Measurements from ENCODE around the gene NOL4L. TPM values are rescaled to one million over a fixed set of nuclear protein-coding genes. Genes with fewer than 3 reads are reported as not detected.
A peak's percentile ranks its signal among the peaks of the same experiment; 100 is the strongest.

Gene NOL4L
- total RNA-seq, 1 experiment from 2014 or later = 23.8 TPM

GRCh38 chr20:32577023-32577422 is 8.1 kb downstream of the NOL4L start:
- no peak for DNase-seq (ENCODE audit: low read depth)

- no peak for DNase-seq (ENCODE audit: low read depth)
Observed at GRCh38 chr20:32576560-32576959, 8.6 kb downstream of the NOL4L start.

DNA sequence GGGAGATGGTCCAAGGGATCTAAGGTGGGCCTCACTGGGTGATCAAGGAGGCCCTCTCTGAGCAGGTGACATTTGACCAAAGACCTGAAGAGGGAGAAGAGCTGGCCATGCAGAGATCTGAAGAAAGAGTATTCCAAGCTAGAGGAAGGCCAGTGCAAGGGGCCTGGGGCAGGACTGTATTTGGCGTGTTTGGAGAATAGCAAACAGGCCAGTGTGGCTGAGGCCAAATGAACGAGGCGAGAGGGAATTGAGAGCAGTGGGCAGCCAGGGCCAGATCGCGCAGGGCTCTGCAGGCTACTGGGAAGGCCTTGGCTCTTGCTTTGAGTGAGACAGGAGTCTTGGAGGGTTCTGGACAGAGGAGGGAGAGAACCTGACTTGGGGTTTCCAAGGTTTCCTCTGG is 9.3 kb downstream of the NOL4L start:
- DNase-seq (ENCODE audit: low read depth) = no peak

- no peak for DNase-seq (ENCODE audit: low read depth)
Observed at GRCh38 chr20:32575227-32575581, 9.9 kb downstream of the NOL4L start.

DNA sequence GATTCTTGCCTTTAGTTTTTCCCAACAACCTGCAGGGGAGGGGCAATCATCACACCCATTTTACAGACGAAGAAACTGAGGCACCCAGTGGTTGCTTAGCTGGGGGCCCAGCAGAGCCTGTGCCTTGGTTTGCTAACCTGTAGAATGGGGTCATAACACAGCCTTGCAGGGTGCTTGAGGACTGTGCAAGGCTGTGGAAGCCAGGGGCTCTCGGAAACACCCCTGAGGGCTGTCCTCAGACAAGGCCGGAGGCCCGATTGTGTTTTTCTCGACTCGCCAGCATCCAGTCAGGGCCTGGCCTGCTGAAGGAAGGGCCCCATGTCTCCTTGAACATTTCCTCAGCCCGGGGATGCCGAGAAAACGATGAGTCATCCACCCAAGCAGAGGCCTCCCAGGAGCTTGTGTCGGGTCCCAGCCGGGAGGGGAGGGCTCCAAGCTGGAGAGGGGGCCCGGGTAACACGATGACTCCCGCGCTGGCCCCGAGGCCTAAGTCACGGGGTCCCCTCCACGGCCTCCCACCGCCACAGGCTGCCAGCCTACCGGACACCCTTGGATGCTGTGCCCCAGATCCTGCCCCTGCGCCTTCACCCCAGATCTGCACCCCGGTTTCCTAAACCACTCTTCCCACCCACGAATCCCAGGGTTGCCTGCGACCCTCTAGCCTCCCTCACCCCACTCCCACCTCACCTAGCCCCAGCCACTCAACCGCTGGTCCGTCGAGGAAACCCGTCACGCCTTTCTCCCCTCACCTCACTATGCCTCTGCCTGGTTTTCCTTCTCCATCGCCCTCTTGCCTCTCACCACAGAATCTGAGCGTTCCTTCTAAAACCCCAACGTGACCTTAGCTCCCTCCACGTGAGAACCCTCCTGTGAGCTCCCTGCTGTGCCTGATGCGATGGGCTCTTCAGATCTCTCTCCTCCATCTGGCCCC is 10.6 kb downstream of the NOL4L start:
- DNase-seq (ENCODE audit: low read depth) = peak; percentile 82

DNA sequence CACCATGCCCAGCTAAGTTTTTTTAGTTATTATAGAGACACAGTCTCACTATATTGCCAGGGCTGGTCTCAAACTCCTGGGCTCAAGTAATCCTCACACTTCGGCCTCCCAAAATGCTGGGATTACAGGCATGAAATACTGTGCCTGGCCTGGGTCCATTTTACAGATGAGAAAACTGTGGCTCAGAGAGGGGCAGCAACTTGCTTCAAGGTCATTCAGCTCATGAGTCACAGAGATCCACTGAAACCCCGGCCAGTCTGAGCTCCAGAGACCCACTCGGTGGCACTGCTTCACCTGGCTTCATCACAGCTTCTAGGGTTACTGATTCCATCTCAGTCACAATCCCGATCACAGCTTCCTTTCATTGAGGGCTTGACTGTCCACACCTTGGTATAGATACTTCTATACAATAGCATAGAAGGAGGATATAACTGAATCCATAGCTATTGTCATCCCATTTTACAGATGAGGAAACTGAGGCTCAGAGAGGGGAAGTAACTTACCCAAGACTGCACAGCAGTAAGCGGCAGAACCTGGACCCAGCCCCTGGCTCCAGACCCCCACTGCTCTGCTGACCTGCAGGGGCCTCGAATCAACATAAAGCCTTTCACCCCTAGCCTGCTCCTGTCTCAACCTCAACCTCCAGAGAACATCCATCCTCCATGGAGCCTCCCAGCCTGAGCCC is 11.8 kb downstream of the NOL4L start:
- no peak for DNase-seq (ENCODE audit: low read depth)

DNA sequence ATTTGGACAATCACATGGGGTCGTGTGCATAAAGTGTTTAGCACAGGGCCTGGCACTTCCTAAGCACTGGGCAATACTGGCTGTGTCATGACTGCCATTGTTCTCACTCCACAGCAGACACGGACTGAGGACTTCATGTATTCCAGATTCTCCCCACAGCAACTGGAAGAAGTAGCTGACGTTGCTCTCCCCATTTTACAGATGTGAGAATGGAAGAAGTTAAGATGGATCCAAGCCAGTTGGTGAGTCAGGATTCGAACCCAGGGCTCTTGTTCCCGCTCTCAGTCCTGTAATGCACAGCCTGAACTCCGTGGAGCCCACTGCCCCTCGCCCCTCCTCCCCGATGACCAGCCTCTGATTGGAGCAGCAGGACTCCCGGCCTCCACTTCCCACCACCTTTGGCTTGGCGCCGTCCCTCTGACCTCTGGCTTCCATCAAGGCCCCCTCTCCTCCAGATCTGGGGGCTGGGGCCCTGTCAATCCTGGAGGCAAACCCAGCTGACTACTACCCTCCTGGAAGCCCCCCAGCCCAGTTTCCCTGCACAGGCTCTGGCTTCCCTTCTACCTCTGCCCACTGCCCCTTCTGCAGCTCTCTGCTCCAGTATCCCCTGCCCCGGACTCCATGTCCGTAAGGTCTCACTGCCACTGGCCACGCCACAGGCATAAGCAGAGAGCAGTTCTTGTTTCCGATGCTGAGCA is 12.7 kb downstream of the NOL4L start:
- DNase-seq (ENCODE audit: low read depth) = no peak

DNA sequence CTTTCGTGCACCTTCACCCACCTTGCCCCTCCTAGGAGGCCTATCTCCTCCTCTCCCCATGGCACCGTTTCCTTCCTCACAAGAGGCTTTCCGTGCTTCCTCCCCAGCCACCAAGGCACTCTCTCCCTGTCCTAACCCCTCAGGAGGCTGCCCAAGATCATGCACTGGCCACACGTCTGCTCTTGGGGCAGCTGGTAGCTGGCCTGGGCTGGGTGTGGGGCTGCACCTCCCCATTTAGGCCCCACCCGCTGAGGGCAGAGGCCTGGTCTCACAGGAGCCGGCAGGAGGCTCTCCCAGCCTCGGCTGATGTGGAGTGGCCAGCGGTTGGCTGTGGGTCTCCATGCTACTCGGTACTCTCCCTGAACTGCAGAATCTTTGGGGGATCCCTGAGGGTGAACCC is 13.6 kb downstream of the NOL4L start:
- no peak for DNase-seq (ENCODE audit: low read depth)

- no peak for DNase-seq (ENCODE audit: low read depth)
Observed at GRCh38 chr20:32570401-32571190, 14.5 kb downstream of the NOL4L start.

GRCh38 chr20:32569380-32570305 is 15.5 kb downstream of the NOL4L start:
- no peak for DNase-seq (ENCODE audit: low read depth)

DNA sequence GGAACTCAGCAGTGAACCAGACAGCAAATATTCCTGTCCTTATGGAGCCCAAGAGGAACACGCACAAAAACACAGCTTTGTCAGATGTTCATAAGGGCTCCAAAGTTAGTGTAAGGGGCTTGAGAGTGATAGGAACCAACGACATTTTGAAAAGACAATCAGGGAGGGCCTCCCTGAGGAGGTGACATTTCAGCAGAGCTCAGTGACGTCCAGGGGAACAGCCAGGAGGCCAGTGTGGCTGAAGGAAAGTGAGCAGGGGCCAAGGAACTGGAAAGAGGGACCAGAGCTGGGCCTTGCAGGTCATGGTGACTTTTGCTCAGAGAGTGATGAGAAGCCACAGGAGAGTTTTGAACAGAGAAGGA is 16.1 kb downstream of the NOL4L start:
- no peak for DNase-seq (ENCODE audit: low read depth)

DNA sequence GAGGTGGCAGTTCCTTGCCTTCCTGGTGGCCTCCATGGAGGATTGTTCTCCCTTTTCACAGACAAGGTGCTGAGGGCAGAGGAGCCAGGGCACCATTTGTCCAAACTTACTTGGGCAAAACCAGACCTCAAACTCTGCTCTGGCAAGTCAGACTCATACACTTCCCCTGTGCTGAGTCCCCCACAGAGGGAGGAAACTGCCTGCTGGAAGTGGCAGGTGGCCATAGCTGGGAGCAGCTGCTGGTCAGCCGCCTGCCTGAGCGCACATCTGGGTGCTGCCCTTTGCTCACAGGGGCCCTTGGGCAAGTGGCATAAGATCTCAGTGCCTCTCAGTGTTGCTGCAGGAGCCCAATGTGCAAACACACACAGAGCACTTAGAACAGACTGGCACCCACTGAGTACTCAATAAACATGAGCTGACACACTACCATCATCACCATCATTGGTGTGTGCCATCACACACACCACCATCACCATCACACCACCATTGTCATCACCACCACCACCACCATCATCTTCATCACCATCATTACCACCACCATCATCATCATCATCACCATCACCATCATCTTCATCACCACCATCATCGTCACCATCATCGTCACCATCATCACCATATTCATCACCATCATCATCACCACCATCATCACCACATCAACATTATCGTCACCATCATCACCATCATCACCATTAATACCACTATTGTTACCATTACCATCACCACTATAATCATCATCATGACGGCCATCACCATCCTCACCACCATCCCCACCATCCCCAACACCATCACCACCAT is 17.6 kb downstream of the NOL4L start:
- no peak for DNase-seq (ENCODE audit: low read depth)

DNA sequence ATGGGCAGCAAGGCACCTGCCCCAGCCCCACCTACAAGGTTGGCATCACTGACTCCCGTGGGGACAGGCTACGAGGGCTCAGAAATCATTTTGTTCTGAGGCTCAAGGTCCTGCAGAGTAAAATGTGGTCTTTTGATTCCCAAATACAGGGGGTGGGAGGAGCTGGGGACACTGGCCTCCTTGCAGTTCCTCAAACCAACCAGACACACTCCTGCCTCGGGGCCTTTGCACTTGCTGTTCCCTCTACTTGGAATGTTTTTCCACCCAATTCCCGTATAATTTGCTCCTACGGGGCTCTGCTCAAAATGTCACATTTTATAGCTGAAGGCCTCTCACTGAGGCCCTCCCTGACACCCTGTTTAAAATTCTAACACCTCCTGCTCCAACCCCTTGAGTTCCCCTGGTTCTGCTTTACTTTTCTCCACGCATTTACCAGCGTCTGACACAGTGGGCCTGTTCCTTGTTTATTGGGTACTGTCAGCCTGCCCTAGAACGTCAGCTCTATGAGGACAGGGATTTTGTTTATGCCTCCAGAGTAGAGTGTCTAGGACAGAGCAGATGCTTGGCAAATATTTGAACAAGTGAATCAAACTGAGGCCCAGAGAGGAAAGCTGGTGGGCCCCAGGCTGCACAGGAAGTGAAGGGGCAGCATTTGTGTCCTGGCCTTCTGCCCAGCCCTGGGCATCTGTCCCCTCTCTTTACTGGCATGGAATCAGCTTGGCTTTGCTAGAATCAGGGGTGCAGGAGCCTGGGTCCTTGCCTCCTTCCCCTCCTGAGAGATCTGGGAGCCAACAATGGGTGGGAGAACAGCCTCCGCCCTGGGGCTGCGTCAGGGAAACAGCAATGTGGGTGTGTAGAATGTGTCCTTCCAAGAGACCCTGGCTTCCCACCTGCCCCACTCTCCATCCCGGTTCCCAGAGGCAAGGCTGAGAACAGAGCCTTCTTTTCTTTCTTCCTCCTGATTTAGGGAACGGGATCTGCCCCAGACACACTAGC is 18.5 kb downstream of the NOL4L start:
- no peak for DNase-seq (ENCODE audit: low read depth)

DNA sequence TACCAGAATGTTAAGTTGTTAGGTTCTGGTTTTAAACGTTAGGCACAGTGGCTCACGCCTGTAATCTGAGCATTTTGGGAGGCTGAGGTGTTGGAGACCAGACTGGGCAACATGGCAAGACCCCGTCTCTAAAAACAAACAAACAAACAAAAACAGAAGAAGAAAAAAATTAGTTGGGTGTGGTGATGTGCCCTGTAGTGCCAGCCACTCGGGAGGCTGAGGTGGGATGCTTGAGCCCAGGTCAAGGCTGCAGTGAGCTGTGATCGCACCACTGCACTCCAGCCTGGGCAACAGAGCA is 19.4 kb downstream of the NOL4L start:
- no peak for DNase-seq (ENCODE audit: low read depth)

GRCh38 chr20:32564921-32565734 is 20.0 kb downstream of the NOL4L start:
- no peak for DNase-seq (ENCODE audit: low read depth)

DNA sequence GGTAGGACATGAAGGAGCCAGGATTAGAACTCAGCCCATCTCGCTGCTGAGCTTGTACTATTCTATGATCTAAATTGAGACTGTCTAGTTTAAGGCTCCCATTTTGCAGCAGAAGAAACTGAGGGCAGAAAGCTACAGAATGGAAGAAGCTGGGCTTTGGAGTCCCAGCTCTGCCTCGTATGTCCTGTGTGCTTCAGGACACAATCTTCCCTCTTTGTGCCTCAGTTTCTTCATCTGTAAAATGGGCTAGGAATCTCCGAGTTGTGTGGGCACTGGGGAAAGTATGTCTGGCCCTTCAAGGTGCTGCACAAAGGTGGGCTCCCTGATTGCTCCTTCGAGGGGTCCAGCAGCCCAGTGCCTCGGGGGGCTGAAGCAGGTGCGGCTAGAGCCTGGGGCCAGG is 20.7 kb downstream of the NOL4L start:
- no peak for DNase-seq (ENCODE audit: low read depth)

Data from HT1080 (cell line).